ENCODE data around the gene HES2.
"Not testable (repeated sequence)": the region's sequence is repeated elsewhere in the genome, so short reads cannot be mapped to it uniquely, and the experiment has no call there.

Gene HES2

DNA sequence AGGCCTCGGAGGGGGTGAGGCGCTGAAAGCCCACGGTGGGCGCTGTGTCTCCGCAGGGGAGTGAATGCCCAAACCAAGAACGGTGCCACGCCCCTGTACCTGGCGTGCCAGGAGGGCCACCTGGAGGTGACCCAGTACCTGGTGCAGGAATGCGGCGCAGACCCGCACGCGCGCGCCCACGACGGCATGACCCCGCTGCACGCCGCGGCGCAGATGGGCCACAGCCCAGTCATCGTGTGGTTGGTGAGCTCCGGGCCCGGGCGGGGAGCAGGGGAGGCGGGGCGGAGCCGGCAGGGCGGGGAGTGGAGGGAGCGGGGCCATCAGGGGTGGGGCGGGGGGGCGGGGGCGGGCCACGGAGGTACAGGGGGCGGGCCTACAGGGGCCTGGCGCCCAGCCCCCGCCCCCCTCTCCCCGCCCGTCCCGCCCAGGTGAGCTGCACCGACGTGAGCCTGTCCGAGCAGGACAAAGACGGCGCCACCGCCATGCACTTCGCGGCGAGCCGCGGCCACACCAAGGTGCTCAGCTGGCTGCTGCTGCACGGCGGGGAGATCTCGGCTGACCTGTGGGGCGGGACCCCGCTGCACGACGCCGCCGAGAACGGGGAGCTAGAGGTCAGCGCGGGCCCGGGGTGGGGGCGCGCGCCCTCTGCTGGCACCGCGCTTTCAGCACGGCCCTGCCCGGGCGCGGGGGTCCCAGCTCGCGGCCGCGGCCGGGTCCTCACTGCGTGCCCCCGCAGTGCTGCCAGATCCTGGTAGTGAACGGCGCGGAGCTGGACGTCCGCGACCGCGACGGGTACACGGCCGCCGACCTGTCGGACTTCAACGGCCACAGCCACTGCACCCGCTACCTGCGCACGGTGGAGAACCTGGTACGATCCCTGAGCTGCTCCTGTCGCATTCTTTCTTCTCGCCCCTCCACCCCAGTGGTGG is 20.7 kb upstream of the HES2 start:
- no peak for DNase-seq (ENCODE audit: low read depth)
- no peak overlapping the region for H3K4me3 ChIP-seq (ENCODE audit: control insufficient read depth, low read depth, low read length)
- TF ChIP-seq, protein P1, sequence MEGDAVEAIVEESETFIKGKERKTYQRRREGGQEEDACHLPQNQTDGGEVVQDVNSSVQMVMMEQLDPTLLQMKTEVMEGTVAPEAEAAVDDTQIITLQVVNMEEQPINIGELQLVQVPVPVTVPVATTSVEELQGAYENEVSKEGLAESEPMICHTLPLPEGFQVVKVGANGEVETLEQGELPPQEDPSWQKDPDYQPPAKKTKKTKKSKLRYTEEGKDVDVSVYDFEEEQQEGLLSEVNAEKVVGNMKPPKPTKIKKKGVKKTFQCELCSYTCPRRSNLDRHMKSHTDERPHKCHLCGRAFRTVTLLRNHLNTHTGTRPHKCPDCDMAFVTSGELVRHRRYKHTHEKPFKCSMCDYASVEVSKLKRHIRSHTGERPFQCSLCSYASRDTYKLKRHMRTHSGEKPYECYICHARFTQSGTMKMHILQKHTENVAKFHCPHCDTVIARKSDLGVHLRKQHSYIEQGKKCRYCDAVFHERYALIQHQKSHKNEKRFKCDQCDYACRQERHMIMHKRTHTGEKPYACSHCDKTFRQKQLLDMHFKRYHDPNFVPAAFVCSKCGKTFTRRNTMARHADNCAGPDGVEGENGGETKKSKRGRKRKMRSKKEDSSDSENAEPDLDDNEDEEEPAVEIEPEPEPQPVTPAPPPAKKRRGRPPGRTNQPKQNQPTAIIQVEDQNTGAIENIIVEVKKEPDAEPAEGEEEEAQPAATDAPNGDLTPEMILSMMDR (IDR thresholded peaks at IDR 0.05; ENCODE audit: control insufficient read depth, insufficient read depth, low read depth, low read length, missing control alignments), result no peak

DNA sequence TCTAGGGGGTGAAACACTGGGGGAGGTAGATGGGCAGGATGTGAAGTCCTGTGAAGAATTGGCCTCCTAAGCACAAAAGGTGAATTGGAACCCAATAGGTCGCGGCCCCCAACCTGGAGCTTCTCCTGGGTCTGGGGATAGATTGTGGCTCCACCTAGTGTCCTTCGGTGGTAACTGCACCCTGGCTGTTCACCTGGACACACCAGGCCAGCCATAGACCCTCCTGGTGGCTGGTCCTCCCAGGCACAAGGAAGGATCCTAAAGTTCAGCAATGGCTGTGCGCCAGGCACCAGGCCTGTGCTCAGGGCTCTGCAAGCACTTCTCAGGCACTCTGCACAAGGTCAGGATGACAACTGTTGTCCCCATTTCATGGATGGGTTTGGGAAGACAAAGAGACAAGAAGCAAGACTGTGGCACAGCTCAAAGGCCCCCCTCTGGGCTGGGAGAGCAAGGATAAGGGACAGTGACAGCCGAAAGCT is 18.4 kb upstream of the HES2 start:
- TF ChIP-seq, protein P1 (IDR thresholded peaks at IDR 0.05; ENCODE audit: control insufficient read depth, insufficient read depth, low read depth, low read length, missing control alignments), result peak; percentile 93
- DNase-seq (ENCODE audit: low read depth), result no peak
- H3K4me3 ChIP-seq (ENCODE audit: control insufficient read depth, low read depth, low read length), result no peak overlapping the region

DNA sequence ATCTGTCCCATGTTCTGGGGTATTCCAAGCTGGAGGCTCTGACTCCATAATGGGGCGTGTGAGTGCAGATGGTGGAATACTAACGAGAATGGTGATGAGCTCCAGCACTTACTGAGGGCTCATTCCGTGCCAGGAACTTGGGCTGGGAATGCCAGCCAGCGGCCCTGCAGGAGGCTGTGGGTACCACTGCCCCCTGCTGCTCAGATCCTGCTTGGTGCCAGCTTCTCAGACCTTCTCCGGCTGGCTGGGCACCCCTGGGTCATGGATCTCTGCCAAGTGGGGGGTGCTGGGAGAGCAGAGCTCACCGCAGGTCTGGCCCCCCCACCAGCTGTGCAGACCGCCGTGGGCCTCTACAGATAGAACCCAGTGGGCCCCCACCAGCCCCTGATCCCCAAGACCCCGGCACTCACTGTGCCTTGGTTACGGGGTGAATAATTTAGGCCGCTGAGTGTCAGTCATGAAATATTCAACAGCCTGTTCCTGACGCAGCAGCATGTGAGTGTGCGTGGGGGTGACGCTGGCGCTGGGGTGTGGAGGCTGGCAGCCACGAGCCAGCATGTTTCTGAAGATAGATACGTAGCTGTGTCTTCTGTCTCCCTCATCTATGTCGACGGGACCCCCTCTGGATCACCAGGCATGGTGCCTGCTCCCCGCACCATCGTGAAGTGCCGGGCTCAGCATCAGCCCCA is 17.4 kb upstream of the HES2 start:
- TF ChIP-seq, protein P1 (IDR thresholded peaks at IDR 0.05; ENCODE audit: control insufficient read depth, insufficient read depth, low read depth, low read length, missing control alignments), result peak; percentile 8
- H3K4me3 ChIP-seq (ENCODE audit: control insufficient read depth, low read depth, low read length); DNase-seq (ENCODE audit: low read depth): not testable (repeated sequence)

DNA sequence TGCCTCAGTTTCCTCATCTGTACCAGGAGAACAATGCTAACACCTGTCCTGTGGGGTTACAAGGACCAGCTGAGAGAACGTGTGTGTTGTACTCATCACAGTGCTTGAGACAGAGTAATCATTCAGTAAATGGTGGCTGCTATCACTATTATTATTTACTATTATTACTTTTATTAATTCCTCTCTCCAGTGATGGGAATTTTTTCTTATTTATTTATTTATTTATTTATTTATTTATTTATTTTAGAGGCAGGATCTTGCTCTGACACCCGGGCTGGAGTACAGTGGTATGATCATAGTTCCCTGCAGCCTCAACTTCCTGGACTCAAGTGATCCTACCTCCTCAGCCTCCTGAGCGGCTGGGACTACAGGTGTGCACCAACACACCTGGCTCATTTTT is 16.6 kb upstream of the HES2 start:
- DNase-seq (ENCODE audit: low read depth), result not testable (repeated sequence)

DNA sequence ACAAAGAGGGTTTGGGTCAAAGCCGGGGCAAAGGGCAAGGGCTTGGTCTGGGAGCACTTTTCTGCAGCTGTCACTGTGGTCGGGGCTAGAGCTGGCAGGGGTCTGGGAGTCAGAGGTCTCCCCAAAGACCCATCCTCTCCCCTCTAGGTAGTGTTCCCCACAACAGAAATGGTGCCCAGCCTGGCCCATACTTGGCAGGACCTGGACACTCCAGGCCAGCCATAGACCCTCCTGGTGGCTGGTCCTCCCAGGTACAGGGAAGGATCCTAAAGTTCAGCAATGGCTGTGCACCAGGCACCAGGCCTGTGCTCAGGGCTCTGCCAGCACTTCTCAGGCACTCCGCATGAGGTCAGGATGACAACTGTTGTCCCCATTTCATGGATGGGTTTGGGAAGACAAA is 15.8 kb upstream of the HES2 start:
- TF ChIP-seq, protein P1 (IDR thresholded peaks at IDR 0.05; ENCODE audit: control insufficient read depth, insufficient read depth, low read depth, low read length, missing control alignments), result no peak
- no peak overlapping the region for H3K4me3 ChIP-seq (ENCODE audit: control insufficient read depth, low read depth, low read length)
- DNase-seq (ENCODE audit: low read depth), result no peak

More for the DNA sequence above, 16.6 kb upstream of the HES2 start:
- not testable (repeated sequence) for H3K4me3 ChIP-seq (ENCODE audit: control insufficient read depth, low read depth, low read length)

DNA sequence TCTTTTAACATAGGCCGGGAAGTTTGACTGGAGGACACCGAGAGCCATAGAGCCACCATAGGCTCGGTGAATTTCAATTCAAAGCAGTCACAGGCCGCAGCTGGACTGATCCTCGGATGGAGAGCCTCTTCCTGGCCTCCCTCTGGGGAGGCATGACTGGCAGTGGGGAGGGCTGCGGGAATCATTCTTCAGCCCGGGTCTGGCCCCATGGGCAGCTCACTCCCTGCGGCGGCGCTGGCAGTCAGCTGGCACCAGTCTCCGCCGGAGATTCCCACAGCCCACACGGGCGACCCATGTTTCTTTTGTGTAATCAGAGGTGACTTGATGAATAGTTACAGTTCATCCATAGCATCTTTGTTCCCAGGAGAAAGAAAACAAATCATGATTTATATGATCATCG is 15.4 kb upstream of the HES2 start:
- DNase-seq (ENCODE audit: low read depth), result no peak
- no peak overlapping the region for H3K4me3 ChIP-seq (ENCODE audit: control insufficient read depth, low read depth, low read length)
- TF ChIP-seq, protein P1 (IDR thresholded peaks at IDR 0.05; ENCODE audit: control insufficient read depth, insufficient read depth, low read depth, low read length, missing control alignments), result no peak

DNA sequence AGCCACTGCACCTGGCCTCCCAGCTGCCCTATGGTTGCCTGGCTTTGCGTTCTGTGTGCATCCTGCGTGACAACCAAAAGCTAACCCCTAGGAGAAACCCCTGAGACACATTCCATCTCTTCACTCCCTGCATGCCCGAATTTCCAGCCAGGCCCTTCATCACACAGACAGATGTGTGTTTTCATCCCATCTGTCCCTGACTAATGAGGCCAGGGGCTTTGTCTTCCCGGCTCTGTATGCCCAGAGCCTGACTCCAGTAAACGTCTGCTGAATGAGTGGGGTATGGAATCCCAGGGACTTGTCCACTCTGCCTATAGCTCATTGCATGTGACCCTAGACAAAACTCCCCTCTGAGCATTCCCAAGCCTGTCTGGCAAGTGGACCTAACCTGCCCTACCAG is 14.5 kb upstream of the HES2 start:
- H3K4me3 ChIP-seq (ENCODE audit: control insufficient read depth, low read depth, low read length), result no peak overlapping the region
- no peak for DNase-seq (ENCODE audit: low read depth)
- TF ChIP-seq, protein P1 (IDR thresholded peaks at IDR 0.05; ENCODE audit: control insufficient read depth, insufficient read depth, low read depth, low read length, missing control alignments), result no peak

DNA sequence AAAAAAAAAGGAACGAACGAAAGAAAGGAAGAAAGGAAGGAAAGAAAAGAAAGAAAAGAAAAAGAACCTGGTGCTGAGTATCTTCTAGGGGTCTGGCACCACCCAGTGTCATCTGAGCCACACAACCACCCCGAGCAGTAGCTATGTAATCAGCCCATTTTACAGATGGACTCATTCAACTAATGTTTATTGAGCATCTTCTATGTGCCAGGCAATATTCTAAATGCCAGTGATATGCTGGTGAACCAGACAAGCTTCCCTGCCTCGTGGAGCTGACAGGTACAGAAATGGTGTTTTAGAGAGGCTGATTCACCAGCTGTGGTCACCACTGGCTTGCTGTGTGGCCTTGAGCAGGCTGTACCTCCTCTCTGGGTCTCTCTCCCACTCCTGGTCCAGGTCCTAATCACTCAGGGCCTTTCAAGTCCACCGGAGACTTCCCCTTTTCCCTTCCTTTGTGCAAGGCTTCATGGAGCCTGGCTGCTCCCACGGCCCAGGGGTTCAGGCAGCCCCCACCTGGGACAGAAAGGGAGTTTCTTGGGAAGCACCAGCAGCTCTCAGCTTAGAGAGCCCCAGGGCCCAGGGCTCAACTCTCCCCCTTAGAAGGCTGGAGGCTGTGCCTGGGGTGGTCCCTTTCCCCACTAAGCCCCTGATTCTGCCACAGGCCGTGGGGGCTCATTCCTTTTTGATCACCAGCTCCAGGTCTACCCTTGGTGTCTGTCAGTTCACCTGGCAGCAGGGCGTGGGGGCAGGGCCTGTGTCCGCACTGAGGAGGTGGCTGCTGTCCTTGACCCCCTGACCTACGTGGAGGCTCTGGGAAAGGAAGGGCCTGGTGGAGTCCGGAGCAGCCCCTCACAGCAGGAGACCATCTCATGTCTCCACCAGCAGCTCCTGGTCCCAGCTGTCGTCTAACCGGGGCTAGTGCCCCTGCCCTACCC is 12.2 kb upstream of the HES2 start:
- DNase-seq (ENCODE audit: low read depth), result not testable (repeated sequence)

More for the DNA sequence above, 12.2 kb upstream of the HES2 start:
- not testable (repeated sequence) for H3K4me3 ChIP-seq (ENCODE audit: control insufficient read depth, low read depth, low read length)
